MM.1S (cell line): ENCODE results near the gene LRRC17.

Experiments used
- DNase-seq: peaks from one replicate; pipeline ENCODE4 v3.0.0-alpha.2; 2015
- H2AFZ ChIP-seq: fragments of 300-600 bp; sonication (generic); 2 replicates; pipeline ENCODE4 v1.6.0; 2016; ENCODE audit warnings: antibody characterized with exemption, low read length
- H3F3A ChIP-seq: fragments of 300-600 bp; sonication (generic); 2 replicates; pipeline ENCODE4 v1.6.1; 2016; ENCODE audit warnings: mild to moderate bottlenecking, antibody characterized with exemption, low read length, moderate library complexity, mixed read lengths; ENCODE audit not compliant: insufficient read depth
- H3K27ac ChIP-seq: fragments of 300-600 bp; sonication (generic); 2 replicates; pipeline ENCODE4 v1.5.1; 2016; ENCODE audit warnings: mild to moderate bottlenecking, low read length
- H3K27me3 ChIP-seq: fragments of 300-600 bp; sonication (generic); replicated peaks from 2 replicates; pipeline ENCODE4 v1.6.0; 2016; ENCODE audit warnings: low read length; ENCODE audit not compliant: insufficient read depth
- H3K36me3 ChIP-seq: fragments of 300-600 bp; sonication (generic); replicated peaks from 2 replicates; pipeline ENCODE4 v1.6.1; 2016; ENCODE audit warnings: mild to moderate bottlenecking, low read length, mixed read lengths; ENCODE audit not compliant: insufficient read depth
- H3K4me1 ChIP-seq: fragments of 300-600 bp; sonication (generic); 2 replicates; pipeline ENCODE4 v1.6.1; 2016; ENCODE audit warnings: low read length, mixed read lengths
- H3K4me2 ChIP-seq: fragments of 300-600 bp; sonication (generic); 2 replicates; pipeline ENCODE4 v1.6.0; 2016; ENCODE audit warnings: low read depth, low read length
- H3K4me3 ChIP-seq: fragments of 300-600 bp; sonication (generic); 2 replicates; pipeline ENCODE4 v1.5.1; 2016; ENCODE audit warnings: low read length, mixed read lengths
- H3K79me2 ChIP-seq: fragments of 300-600 bp; sonication (generic); 2 replicates; pipeline ENCODE4 v1.6.1; 2016; ENCODE audit warnings: mixed run types, low read length, mixed read lengths
- H3K9ac ChIP-seq: fragments of 300-600 bp; sonication (generic); 2 replicates; pipeline ENCODE4 v1.6.1; 2016; ENCODE audit warnings: low read length, mixed read lengths
- H3K9me2 ChIP-seq: fragments of 300-600 bp; sonication (generic); replicated peaks from 2 replicates; pipeline ENCODE4 v1.6.1; 2016; ENCODE audit warnings: mild to moderate bottlenecking, low read length, mixed read lengths; ENCODE audit not compliant: insufficient read depth
- H3K9me3 ChIP-seq: fragments of 300-600 bp; sonication (generic); replicated peaks from 2 replicates; pipeline ENCODE4 v1.6.1; 2016; ENCODE audit warnings: mild to moderate bottlenecking, low read length, mixed read lengths; ENCODE audit not compliant: insufficient read depth
- H4K20me1 ChIP-seq: fragments of 300-600 bp; sonication (generic); 2 replicates; pipeline ENCODE4 v1.6.1; 2016; ENCODE audit warnings: mild to moderate bottlenecking, low read length, moderate library complexity, mixed read lengths; ENCODE audit not compliant: insufficient read depth
- EZH2 ChIP-seq: fragments of 300-600 bp; sonication (generic); optimal IDR thresholded peaks from 2 replicates; pipeline ENCODE3; 2017; ENCODE audit warnings: low read depth, mild to moderate bottlenecking, antibody characterized with exemption, low read length, mixed read lengths
- EZH2phosphoT487 ChIP-seq: fragments of 300-600 bp; sonication (generic); IDR thresholded peaks from 2 replicates; pipeline ENCODE4 v1.6.1; 2018; ENCODE audit warnings: antibody characterized with exemption, low read length
- TF ChIP-seq, protein P1 (sequence below): fragments of 300-600 bp; sonication (generic); IDR thresholded peaks from 2 replicates; pipeline ENCODE4 v1.5.1; 2016; ENCODE audit warnings: antibody characterized with exemption, low read length, mixed read lengths

Gene LRRC17

DNA sequence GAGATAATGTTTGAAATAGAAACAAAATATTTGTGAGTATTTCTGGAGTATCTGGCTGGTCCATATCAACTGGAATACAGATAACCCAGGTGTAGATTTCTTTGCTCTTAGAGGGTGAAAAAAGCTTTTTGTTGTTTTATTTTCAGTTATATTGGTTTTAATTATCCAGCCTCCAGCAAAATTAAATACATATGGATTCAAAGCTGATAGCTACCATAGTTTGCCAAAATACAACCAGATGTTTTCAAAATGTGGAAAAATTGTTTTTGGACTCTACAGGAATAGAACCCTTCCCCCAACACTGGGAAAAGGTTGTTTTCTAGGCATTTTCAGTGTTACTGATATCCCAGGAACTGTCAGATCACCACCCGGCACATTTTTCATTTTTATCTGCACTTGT, 30.1 kb downstream of the LRRC17 start:
- H3K4me3 ChIP-seq: no peak overlapping the region
- H3K36me3 ChIP-seq: no peaks in the 10 kb centered on the region
- no peaks in the 10 kb centered on the region for H3F3A ChIP-seq
- H3K27me3 ChIP-seq: no peaks in the 10 kb centered on the region
- no peak overlapping the region for H3K27ac ChIP-seq
- no peaks in the 10 kb centered on the region for H3K79me2 ChIP-seq
- H3K4me2 ChIP-seq: no peak overlapping the region
- H4K20me1 ChIP-seq: no peaks in the 10 kb centered on the region
- no peak for TF ChIP-seq EZH2phosphoT487
- TF ChIP-seq, protein P1, sequence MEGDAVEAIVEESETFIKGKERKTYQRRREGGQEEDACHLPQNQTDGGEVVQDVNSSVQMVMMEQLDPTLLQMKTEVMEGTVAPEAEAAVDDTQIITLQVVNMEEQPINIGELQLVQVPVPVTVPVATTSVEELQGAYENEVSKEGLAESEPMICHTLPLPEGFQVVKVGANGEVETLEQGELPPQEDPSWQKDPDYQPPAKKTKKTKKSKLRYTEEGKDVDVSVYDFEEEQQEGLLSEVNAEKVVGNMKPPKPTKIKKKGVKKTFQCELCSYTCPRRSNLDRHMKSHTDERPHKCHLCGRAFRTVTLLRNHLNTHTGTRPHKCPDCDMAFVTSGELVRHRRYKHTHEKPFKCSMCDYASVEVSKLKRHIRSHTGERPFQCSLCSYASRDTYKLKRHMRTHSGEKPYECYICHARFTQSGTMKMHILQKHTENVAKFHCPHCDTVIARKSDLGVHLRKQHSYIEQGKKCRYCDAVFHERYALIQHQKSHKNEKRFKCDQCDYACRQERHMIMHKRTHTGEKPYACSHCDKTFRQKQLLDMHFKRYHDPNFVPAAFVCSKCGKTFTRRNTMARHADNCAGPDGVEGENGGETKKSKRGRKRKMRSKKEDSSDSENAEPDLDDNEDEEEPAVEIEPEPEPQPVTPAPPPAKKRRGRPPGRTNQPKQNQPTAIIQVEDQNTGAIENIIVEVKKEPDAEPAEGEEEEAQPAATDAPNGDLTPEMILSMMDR: no peak
- TF ChIP-seq EZH2: no peak
- H3K9ac ChIP-seq: no peak overlapping the region
- no peak for DNase-seq
- no peaks in the 10 kb centered on the region for H3K9me2 ChIP-seq
- no peaks in the 10 kb centered on the region for H3K9me3 ChIP-seq
- H3K4me1 ChIP-seq: no peaks in the 10 kb centered on the region
- H2AFZ ChIP-seq: no peak overlapping the region

DNA sequence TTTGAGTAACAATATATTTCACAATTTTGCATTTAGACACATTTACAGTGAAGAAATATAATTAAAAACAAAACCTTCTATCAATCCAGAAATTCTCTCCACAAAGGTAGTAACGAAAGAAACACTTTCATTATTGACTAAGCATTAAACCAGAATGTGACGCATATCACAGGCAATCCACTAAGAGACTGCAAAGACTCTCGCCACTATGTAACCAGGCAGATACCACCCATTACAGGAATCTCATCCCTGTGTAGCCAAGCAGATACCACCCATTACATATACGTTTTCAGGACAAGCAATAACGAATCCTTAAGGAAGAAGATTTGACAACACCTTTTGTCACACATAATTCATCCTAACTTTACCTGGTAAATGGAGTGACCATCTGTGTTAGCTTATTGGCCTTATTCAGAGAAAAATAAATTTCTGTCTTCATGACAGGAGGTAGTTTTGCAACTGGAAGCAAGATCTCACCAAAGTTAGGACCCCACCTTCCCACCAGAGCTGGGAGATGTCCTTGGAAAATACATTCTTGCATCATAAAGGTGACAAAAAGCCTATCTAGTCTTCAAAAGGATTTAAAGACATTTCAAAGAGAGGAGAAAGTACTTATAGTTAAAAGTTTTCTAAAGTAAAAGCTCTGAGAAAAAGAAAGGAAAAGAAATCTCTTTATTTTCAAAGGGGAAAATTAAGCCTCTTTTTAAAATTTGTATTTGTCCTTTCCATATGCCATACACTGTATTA, 30.8 kb downstream of the LRRC17 start:
- TF ChIP-seq EZH2phosphoT487: no peak
- no peak for TF ChIP-seq EZH2
- TF ChIP-seq, protein P1: no peak
- Histone ChIP-seq H3F3A (no peaks in the 10 kb centered on the region), H3K27ac (no peak overlapping the region)

DNA sequence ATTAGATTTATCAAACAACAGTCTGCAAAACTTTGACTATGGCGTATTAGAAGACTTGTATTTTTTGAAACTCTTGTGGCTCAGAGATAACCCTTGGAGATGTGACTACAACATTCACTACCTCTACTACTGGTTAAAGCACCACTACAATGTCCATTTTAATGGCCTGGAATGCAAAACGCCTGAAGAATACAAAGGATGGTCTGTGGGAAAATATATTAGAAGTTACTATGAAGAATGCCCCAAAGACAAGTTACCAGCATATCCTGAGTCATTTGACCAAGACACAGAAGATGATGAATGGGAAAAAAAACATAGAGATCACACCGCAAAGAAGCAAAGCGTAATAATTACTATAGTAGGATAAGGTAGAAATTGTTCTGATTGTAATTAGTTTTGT, 31.4 kb downstream of the LRRC17 start:
- DNase-seq: no peak
- no peak overlapping the region for H2AFZ ChIP-seq
- no peaks in the 10 kb centered on the region for H3K79me2 ChIP-seq
- no peak overlapping the region for H3K4me3 ChIP-seq
- H3K36me3 ChIP-seq: no peaks in the 10 kb centered on the region
- H3K27ac ChIP-seq: no peak overlapping the region
- no peaks in the 10 kb centered on the region for H3K27me3 ChIP-seq
- no peaks in the 10 kb centered on the region for H3K4me1 ChIP-seq
- no peaks in the 10 kb centered on the region for H4K20me1 ChIP-seq
- H3K9me3 ChIP-seq: no peaks in the 10 kb centered on the region
- no peak overlapping the region for H3K4me2 ChIP-seq
- TF ChIP-seq EZH2: no peak
- TF ChIP-seq EZH2phosphoT487: no peak
- TF ChIP-seq, protein P1: no peak
- H3K9ac ChIP-seq: no peak overlapping the region
- no peaks in the 10 kb centered on the region for H3K9me2 ChIP-seq
- H3F3A ChIP-seq: no peaks in the 10 kb centered on the region

More for the DNA sequence above, 30.8 kb downstream of the LRRC17 start:
- H3K36me3 ChIP-seq: no peaks in the 10 kb centered on the region
- DNase-seq: no peak
- no peaks in the 10 kb centered on the region for H3K4me1 ChIP-seq
- H3K9me3 ChIP-seq: no peaks in the 10 kb centered on the region
- H3K9me2 ChIP-seq: no peaks in the 10 kb centered on the region
- H3K4me3 ChIP-seq: no peak overlapping the region
- H3K27me3 ChIP-seq: no peaks in the 10 kb centered on the region
- no peaks in the 10 kb centered on the region for H4K20me1 ChIP-seq
- no peaks in the 10 kb centered on the region for H3K79me2 ChIP-seq
- H3K4me2 ChIP-seq: no peak overlapping the region
- H2AFZ ChIP-seq: no peak overlapping the region
- no peak overlapping the region for H3K9ac ChIP-seq
